ENCODE measurements around the gene ZCCHC8.
"Not testable (repeated sequence)": the region's sequence is repeated elsewhere in the genome, so short reads cannot be mapped to it uniquely, and the experiment has no call there.

Gene ZCCHC8

DNA sequence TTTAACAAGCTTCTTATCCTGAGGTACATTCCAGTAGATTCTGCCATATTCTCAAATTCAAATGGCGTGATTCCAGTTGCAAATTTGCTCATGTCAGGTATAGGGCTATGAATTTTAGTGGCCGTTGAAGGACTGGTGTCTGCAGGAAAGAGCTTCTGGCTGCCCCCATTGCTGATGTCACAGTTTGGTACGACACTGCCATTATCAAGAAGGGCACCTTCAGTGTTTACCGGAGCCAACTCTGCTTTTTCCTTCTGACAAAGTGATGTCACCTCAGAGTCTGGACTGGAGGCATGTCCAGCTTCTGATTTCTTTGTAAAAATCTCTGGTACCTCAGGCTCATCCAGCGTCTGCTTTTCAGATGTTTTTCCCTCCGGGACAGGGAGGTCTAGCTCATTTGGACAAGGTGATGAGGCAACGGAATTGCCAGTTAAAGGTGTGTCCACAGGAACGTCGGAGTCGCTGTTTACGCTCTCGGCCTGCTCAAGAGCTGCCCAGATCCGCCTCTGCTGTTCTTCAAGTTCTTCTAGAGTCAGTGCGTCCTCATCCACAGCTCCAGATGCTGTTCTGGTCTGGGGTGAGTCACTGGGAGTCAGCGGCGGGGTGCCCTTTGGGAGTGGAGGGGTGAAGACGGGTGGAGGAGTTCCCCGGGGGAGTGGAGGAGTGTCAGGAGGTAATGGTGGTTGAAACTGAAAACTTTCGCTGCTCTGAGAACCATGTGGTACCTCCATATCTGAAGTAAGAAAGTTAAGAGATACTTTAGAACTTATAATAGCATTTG lies 27.0 kb downstream of the ZCCHC8 start:
- DNase-seq = no peak

DNA sequence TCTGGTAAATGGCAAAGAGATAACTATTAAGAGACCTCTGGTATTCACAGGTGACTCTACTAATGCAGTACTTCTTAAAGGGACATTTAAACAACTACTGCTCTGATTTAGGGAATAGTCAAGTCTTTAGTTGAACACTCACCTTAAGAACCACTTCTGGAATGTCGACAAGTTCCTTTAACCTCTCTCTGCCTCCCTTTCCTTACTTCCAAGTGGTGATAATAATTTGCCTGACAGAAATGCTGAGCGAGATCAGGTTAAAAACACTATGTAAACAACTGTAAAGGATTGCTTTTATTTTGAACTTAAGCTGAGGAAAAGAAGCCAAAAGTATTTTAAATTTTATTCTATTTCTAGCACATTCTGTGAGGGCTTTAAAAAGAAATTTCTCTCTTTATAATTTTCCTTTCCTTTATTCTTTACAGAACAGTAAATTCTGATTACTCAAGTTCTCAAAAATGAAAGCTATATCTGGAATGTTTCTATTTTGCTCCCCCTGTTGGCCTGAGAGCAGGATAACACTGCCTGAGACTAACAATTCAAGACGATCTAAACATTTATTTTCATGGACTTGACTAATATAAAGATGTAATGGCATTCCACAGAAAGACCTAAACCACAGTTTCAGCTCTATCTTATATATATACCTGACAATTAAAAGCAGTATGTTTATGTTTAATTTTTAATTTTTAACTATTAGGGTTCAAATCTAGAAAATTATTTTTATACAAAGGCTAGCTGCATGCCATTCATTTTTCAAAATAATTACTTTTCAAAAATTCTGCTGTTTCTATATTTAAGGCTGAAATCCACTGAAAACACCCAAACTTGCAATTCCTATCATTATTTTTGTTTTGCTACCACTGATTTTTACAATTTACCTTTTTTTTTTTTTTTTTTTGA lies 29.2 kb downstream of the ZCCHC8 start:
- peak in 1 of 56 donors; percentile 16 for DNase-seq

- not testable (repeated sequence) for DNase-seq
Measured at GRCh38 chr12:122470576-122470975, 30.2 kb downstream of the ZCCHC8 start.

DNA sequence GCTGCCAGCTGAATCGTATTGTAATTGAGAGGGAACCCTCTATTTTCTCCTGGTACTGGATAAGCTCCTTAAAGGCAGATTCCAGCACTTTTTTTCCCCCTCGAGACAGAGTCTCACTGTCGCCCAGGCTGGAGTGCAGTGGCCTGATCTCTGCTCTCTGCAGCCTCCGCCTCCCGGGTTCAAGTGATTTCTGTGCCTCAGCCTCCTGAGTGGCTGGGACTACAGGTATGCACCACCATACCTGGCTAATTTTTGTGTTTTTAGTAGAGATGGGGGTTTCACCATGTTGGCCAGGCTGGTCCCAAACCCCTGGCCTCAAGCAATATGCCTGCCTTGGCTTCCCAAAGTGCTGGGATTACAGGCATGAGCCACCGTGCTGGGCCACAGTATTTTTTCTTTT lies 30.9 kb downstream of the ZCCHC8 start:
- not testable (repeated sequence) for DNase-seq

DNA sequence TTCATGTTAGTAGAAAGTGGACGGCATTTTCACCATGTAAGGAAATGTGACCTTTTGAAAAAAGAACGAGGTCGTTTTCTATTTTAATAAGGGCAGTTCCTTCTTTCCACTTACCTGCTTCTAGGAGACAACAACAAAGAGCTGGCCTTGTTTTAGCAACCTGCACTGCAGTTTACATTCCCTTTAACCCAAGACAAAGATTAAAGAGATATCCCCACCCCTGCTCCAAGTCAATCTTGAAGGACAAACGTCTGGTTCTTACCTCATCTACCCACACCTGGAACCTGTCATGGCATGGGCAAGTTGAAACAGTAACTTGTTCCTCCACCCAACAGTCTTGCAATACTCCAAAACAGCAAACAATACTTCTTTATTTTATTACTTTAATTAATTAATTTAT lies 32.7 kb downstream of the ZCCHC8 start:
- DNase-seq = no peak

DNA sequence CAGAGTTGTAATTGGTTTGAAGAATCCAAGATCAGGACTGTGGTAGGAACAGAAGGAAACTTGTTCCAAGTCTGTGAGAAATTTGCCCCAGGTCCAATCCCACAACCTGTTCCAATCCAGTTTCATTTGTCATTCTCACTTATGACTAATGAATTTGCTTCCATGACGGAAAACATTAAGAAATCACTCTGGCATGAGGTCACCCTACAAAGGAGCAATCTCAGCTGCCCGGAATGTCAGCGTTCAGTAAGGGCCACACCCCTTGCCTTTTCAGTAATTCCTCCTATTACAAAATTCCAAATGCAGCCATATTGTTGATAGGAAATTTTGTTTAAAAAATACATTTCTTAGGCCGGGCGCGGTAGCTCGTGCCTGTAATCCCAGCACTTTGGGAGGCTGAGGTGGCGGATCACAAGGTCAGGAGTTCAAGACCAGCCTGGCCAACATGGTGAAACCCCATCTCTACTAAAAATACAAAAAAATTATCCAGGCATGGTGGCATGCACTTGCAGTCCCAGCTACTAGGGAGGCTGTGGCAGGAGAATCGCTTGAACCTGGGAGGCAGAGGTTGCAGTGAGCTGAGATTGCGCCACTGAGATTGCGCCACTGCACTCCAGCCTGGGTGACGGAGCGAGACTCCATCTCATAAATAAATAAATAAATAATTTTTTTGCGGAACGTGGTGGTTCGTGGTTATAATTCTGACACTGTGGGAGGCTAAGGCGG lies 36.3 kb downstream of the ZCCHC8 start:
- DNase-seq = peak in 1 of 56 donors; percentile 5

GRCh38 chr12:122460641-122461040 lies 40.1 kb downstream of the ZCCHC8 start:
- no peak for DNase-seq

GRCh38 chr12:122460061-122460460 lies 40.7 kb downstream of the ZCCHC8 start:
- DNase-seq = no peak

DNA sequence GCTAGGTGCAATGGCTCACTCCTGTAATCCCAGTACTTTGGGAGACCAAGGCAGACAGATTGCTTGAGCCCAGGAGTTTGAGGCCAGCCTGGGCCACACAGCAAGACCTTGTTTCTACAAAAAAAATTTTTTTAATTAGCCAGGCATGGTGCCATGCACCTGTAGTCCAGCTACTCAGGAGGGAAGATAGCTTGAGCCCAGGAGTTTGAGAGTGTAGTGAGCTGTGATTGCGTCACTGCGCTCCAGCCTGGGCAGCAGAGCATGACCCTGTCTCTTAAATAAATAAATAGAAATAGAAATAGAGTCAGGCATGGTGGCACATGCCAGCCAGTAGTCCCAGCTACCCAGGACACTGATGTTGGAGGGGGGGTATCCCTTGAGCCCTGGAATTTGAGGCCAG lies 41.5 kb downstream of the ZCCHC8 start:
- no peak for DNase-seq

DNA sequence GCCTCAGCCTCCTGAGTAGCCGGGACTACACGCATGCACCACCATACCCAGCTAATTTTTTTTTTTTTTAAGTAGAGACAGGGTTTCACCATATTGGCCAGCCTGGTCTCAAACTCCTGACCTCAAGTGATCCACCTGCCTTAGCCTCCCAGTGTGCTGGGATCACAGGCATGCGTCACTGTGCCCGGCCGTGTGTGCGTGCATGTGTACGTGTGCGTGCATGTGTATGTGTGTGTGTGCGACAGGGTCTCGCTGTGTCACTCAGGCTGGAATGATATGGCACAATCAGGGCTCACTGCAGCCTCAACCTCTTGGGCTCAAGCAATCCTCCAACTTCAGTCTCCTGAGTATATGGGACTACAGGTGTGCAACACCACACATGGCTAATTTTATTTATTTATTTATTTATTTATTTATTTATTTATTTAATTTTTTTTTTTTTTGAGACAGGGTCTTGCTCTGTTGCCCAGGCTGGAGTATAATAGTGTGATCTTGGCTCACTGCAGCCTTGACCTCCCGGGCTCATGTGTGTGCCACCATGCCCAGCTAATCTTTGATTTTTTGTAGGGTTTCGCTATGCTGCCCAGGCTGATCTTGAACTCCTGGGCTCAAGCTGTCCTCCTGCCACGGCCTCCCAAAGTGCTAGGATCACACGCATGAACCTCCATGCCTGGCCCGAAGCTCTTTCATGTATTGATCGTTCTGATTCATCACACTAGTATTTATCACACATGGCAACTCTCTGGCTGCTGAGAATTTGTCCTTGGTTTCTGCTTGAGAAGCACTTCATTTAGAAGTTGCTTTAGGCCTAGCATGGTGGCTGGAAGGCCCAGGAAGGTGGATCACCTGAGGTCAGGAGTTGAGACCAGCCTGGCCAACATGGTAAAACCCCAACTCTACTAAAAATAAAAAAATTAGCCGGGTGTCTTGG lies 42.4 kb downstream of the ZCCHC8 start:
- no peak for DNase-seq

GRCh38 chr12:122457627-122458026 lies 43.1 kb downstream of the ZCCHC8 start:
- no peak for DNase-seq

- DNase-seq = no peak
Measured at GRCh38 chr12:122454739-122455138, 46.0 kb downstream of the ZCCHC8 start.

DNA sequence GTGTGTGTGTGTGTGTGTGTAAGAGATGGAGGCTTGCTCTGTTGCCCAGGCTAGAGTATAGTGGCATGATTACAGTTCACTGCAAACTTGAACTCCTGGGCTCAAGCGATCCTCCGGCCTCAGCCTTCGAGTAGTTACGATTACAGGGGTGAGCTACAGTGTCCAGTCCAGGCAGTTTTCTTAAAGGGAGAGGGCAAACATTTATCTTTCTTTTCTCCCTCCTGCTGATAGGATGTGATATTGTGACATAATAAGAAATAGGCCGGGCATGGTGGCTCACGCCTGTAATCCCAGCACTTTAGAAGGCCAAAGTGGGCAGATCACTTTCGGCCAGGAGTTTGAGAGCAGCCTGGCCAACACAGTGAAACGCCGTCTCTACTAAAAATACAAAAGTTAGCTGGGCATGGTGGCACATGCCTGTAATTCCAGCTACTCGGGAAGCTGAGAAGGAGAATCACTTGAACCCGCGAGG lies 46.4 kb downstream of the ZCCHC8 start:
- no peak for DNase-seq

- no peak for DNase-seq
Measured at GRCh38 chr12:122452701-122453285, 47.9 kb downstream of the ZCCHC8 start.

GRCh38 chr12:122449317-122449716 lies 51.4 kb downstream of the ZCCHC8 start:
- DNase-seq = no peak

GRCh38 chr12:122447825-122448224 lies 52.9 kb downstream of the ZCCHC8 start:
- not testable (repeated sequence) for DNase-seq

GRCh38 chr12:122446390-122446789 lies 54.3 kb downstream of the ZCCHC8 start:
- DNase-seq = not testable (repeated sequence)

- not testable (repeated sequence) for DNase-seq
Measured at GRCh38 chr12:122444071-122444470, 56.7 kb downstream of the ZCCHC8 start.

GRCh38 chr12:122438822-122439221 lies 61.9 kb downstream of the ZCCHC8 start:
- not testable (repeated sequence) for DNase-seq

DNA sequence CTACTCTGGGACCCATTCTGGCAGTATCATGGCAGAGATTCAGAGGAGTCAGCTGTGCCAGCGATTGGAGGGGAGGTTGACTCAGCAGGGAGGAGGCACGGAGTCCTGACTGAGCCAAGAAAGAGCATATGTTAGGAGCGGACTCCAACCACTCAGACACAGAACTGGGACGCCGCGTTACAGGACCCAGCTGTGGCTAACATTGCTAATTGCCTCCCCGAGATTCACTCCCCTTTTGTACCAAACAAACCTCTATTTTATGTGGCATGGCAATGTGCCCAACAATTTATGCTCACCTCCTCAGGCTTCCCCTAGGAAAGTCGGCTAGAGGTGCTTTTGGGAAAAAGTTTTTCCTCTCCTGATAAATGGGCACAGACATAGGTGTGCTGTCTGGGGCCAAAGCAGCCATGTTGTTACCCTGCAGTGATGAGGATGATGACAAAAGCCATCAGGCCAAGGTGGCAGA lies 63.0 kb downstream of the ZCCHC8 start:
- peak in 36 of 56 donors; percentile 1 to 75 (median 24) for DNase-seq
